BJ (cell line): ENCODE measurements around the gene HSD17B14. TPM values are rescaled to one million over a fixed set of nuclear protein-coding genes. Genes with fewer than 3 reads are reported as not detected.
A peak's percentile ranks its signal among the peaks of the same experiment; 100 is the strongest.

Source experiments
- CTCF ChIA-PET: fragments of 350-600 bp; formaldehyde crosslinking; extraction: SDS; loops from one replicate; lab custom pipeline; 2021; ENCODE audit warnings: antibody characterized with exemption, inconsistent platforms; lab: Yijun Ruan, JAX
- POLR2A ChIA-PET: fragments of 300-600 bp; sonication (Branson Sonifier 250); formaldehyde crosslinking; extraction: SDS; loops from one replicate; lab custom pipeline; 2021; ENCODE audit warnings: antibody characterized with exemption; lab: Charles Lee
- DNase-seq: peaks from one replicate; pipeline ENCODE4 v3.0.0-alpha.2; 2011; ENCODE audit warnings: low read depth
- H3K27me3 ChIP-seq: 2 replicates; pipeline ENCODE4 v1.6.0; 2011; ENCODE audit warnings: low read length; ENCODE audit not compliant: control insufficient read depth, insufficient read depth
- H3K36me3 ChIP-seq: 2 replicates; pipeline ENCODE4 v1.5.1; 2011; ENCODE audit warnings: low read length; ENCODE audit not compliant: control insufficient read depth, insufficient read depth
- H3K4me3 ChIP-seq: 2 replicates; pipeline ENCODE4 v1.5.1; 2011; ENCODE audit warnings: low read depth, mild to moderate bottlenecking, control low read depth, low read length
- polyA plus RNA-seq: library from polyadenylated mRNA; depleted of rRNA; stranded (reverse); fragments of >200 nt; gene quantifications from 2 replicates; pipeline ENCODE4 v1.2.3, GENCODE V29; 2011
- TF ChIP-seq, protein P1 (sequence below): IDR thresholded peaks from 2 replicates; pipeline ENCODE4 v1.5.1; 2011; ENCODE audit warnings: low read depth, mild to moderate bottlenecking, control low read depth, inconsistent platforms, low read length, moderate library complexity; ENCODE audit not compliant: insufficient read depth

HSD17B14 gene
- polyA plus RNA-seq, 1 experiment: 7.6 TPM

GRCh38 chr19:48868114-48868886 lies 32.0 kb upstream of the HSD17B14 start, which contains the start of gene PLEKHA4:
PLEKHA4 (minus strand) TSS chr19:48868617; CDS start chr19:48867620, 997 bp downstream.
- H3K27me3 ChIP-seq: no peaks in the 10 kb centered on the region
- ChIA-PET POLR2A (no interaction called here), CTCF (interaction anchor here (0.6 to 1.6 kb wide), 4 partner anchors 13 to 80 kb away, joined by 3 to 7 read pairs (median 6); no protein-coding TSS in a partner anchor)

GRCh38 chr19:48867746-48868113 lies 31.4 kb upstream of the HSD17B14 start:
- DNase-seq: no peak
- ChIA-PET POLR2A (interaction anchor here (0.8 kb wide), 1 partner anchor 244 kb away, joined by 3 read pairs; no protein-coding TSS in a partner anchor), CTCF (interaction anchor here (1.3 to 1.6 kb wide), 2 partner anchors 13 to 80 kb away, joined by 6 to 7 read pairs; no protein-coding TSS in a partner anchor)

More at GRCh38 chr19:48868114-48868886, 32.0 kb upstream of the HSD17B14 start, which contains the start of gene PLEKHA4:
- Histone ChIP-seq H3K36me3 (peaks cover 8% of the 10 kb centered on the region), H3K4me3 (peak within 1 kb of the TSS; percentile 46)
- DNase-seq: no peak
- TF ChIP-seq, protein P1, sequence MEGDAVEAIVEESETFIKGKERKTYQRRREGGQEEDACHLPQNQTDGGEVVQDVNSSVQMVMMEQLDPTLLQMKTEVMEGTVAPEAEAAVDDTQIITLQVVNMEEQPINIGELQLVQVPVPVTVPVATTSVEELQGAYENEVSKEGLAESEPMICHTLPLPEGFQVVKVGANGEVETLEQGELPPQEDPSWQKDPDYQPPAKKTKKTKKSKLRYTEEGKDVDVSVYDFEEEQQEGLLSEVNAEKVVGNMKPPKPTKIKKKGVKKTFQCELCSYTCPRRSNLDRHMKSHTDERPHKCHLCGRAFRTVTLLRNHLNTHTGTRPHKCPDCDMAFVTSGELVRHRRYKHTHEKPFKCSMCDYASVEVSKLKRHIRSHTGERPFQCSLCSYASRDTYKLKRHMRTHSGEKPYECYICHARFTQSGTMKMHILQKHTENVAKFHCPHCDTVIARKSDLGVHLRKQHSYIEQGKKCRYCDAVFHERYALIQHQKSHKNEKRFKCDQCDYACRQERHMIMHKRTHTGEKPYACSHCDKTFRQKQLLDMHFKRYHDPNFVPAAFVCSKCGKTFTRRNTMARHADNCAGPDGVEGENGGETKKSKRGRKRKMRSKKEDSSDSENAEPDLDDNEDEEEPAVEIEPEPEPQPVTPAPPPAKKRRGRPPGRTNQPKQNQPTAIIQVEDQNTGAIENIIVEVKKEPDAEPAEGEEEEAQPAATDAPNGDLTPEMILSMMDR: no peak

GRCh38 chr19:48867123-48867745 lies 30.9 kb upstream of the HSD17B14 start:
- CTCF ChIA-PET: interaction anchor here (1.0 to 1.6 kb wide), 3 partner anchors 12 to 79 kb away, joined by 3 to 7 read pairs (median 6); no protein-coding TSS in a partner anchor
- POLR2A ChIA-PET: interaction anchor here (0.8 kb wide), 1 partner anchor 244 kb away, joined by 3 read pairs; no protein-coding TSS in a partner anchor
- no peak for DNase-seq
- Histone ChIP-seq H3K36me3 (peaks cover 7% of the 10 kb centered on the region), H3K27me3 (no peaks in the 10 kb centered on the region), H3K4me3 (peak overlapping the region; percentile 46)
- TF ChIP-seq, protein P1: no peak

More at GRCh38 chr19:48867746-48868113, 31.4 kb upstream of the HSD17B14 start:
- Histone ChIP-seq H3K36me3 (peaks cover 7% of the 10 kb centered on the region), H3K27me3 (no peaks in the 10 kb centered on the region), H3K4me3 (peak overlapping the region; percentile 46)
- TF ChIP-seq, protein P1: no peak

- Histone ChIP-seq H3K4me3 (peak overlapping the region; percentile 46), H3K36me3 (peaks cover 7% of the 10 kb centered on the region), H3K27me3 (no peaks in the 10 kb centered on the region)
- TF ChIP-seq, protein P1: no peak
- CTCF ChIA-PET: interaction anchor here (1.0 to 1.3 kb wide), 2 partner anchors 12 to 22 kb away, joined by 3 to 6 read pairs; no protein-coding TSS in a partner anchor
- POLR2A ChIA-PET: interaction anchor here (0.8 kb wide), 1 partner anchor 243 kb away, joined by 3 read pairs; no protein-coding TSS in a partner anchor
- no peak for DNase-seq
Observed at GRCh38 chr19:48866692-48867091, 30.4 kb upstream of the HSD17B14 start.
